CD4-positive, alpha-beta T cell treated with Interleukin-2 at 100 ng/mL for 4 hours (primary cell): Measurements from ENCODE around the gene HDAC8.
"Not testable (repeated sequence)": the region's sequence is repeated elsewhere in the genome, so short reads cannot be mapped to it uniquely, and the experiment has no call there.

ENCODE experiments used
- DNase-seq: peaks from one replicate; pipeline ENCODE4 v3.0.0-alpha.2; 2020; ENCODE audit warnings: low spot score

The HDAC8 gene

DNA sequence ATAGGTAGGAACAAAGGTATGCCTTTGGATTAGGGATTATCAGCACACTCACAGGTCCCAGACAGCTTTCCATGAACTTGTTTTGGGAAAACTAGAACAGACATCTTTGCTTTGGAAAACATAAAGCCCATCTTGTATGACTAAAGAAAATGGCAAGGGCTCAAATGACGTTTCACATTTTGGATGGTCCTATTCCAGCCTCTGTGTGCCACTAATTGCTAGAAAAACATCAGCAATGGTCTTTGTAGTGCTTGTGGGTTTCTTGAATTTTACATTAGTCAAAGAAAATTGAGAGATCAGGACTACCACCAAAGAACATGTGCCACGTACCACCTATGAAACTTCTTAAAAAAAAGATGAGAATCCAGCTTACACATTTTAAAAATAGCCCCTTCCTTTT is 111.4 kb downstream of the HDAC8 start:
- no peak for DNase-seq

DNA sequence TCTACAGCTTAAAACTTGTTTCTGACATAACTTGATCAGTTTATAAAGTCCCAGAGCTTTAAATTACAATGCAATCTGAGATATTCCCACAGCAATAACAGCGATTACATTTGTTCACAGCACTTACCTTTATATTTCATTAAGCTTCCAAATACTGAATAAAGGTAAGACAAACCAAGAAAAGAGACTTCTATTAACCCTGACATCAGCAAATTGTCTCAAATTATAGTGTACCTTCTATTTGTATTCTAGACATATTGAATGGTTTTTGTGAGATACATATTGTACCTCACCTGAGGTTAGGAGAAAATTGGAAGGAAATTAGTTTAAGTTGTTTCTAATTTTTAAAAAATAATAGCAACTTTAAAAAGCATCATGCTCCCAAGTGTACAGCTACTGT is 111.9 kb downstream of the HDAC8 start:
- DNase-seq, result no peak

- not testable (repeated sequence) for DNase-seq
Measured at GRCh38 chrX:72449034-72449433, 123.6 kb downstream of the HDAC8 start.

- DNase-seq, result not testable (repeated sequence)
Measured at GRCh38 chrX:72440764-72441163, 131.9 kb downstream of the HDAC8 start.

DNA sequence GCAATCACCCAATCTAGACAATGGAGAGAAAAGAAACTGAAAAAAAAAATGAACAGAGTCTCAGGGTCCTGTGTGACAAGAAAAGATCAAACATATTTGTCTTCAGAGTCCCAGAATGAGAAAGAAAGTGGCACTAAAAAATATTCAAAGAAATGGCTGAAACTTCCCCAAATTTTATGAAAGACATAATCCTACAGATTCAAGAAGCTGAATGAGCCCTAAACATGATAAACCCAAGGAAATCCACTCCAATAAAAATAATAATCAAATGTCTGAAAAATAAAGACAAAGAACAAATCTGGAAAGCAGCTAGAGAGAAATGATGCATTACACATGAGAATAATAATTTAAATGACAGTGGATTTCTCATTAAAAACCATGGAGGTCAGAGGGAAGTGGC is 136.6 kb downstream of the HDAC8 start:
- no peak for DNase-seq

DNA sequence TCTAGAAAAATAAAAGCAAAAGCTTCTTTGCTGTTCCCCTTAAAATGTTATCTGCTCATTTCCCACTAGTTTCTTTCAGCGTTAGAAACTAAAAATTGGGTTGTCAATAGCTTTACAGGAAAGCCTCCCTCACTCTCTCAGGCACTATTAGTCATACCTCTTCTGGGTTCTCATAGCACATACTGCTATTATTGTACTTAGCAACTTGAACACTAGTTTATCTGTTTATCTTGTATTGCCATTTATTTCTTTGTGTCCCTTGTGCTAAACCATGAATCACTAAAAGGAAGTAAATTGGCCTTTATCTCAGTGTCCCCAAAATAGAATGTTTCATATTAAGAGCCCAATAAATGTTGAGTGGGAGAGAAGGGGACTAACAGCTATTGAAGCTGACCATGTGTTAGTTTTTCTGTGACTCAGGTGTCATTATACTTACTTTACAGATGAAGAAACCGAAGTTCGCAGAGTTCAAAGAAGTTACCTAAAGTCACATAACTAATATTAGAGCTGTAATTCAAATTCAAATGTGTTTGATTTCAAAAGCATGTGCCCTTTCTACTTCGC is 142.2 kb downstream of the HDAC8 start:
- no peak for DNase-seq

DNA sequence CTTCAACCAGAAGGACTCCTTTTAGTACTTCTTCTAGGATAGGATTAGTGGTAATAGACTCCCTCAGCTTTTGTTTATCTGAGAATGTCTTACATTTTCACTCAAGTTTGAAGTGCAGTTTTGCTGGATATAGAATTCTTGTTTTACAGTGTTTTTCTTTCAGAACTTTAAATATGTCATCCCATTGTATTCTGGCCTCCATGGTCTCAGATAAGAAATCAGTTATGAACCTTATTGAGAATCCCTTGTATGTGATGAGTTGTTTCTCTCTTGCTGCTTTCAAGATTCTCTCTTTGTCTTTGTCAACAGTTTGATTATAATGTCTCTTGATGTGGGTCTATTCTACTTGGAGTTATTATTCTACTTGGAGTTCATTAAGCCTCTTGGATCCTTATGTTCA is 150.8 kb downstream of the HDAC8 start:
- DNase-seq, result no peak

GRCh38 chrX:72409993-72410392 is 162.7 kb downstream of the HDAC8 start:
- DNase-seq, result no peak

GRCh38 chrX:72408885-72409284 is 163.8 kb downstream of the HDAC8 start:
- no peak for DNase-seq

GRCh38 chrX:72405136-72405535 is 167.5 kb downstream of the HDAC8 start:
- DNase-seq, result not testable (repeated sequence)

DNA sequence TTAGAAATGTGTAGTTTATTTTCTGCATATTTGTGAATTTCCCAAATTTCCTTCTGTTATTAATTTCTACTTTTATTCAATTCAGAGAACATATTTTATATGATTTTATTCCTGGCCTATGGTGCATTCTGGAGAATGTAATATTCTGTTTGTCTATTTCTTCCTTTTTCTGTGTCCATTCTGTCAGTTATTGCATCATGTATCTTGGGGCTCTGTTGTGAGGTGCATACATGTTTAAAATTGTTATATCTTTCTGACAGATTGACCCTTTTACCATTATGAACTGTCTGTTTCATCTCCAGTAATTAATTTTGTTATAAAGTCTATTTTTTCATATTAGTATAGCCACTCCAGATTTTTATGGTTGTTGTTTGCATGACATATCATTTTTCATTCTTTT is 170.0 kb downstream of the HDAC8 start:
- DNase-seq, result no peak

- DNase-seq, result no peak
Measured at GRCh38 chrX:72399816-72400215, 172.8 kb downstream of the HDAC8 start.

GRCh38 chrX:72396117-72396516 is 176.5 kb downstream of the HDAC8 start:
- no peak for DNase-seq

DNA sequence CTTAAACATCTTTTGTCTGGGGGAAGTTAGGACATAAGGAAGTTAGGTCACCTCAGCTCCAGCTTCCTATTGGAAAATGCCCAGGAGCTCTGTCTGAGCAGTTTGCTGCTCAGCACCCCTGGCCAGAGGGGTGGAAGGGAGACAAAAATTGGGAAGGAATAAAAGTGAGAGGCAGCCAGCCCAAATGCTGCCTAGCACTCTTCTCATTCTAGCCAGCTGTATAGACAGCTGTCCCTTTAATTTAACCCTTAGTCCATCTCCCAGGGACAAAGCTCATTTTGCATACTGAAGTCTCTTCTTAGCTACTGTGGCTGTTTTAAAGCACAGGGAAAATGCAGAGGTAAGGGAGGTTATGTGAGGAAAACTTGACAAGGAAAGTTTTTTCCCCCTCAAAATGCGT is 177.4 kb downstream of the HDAC8 start:
- DNase-seq, result no peak

DNA sequence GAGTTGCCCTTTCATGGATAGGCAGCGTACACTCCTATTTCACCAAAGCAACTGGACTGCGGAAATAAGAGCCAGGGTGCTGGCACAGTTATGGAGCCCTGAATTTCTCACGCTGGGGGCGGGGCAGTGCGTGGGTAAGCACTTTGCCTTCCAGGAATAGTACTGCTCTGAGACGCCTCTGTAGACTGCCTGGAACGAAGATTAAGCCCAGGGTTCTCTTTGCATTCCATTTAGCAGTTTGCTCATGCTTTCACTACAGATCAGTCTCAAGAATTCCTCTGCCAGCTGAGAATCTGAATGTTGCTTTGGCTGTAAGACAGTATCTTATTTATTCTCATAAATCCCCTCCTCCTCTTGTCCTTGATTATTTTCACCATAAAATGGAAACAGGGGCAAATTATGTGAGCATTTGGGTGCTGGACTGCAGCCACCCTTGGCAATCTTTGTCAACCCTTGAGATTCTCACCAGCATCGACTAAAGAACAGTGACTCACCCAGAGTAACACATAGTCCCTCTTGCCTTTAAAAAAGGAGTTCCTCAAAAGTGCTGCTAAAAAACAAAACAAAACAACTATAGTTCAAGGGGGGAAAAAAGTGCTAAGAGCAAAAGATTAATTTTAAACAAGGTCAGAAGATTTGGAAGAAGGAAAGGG is 178.0 kb downstream of the HDAC8 start:
- DNase-seq, result no peak

- no peak for DNase-seq
Measured at GRCh38 chrX:72393836-72394517, 178.7 kb downstream of the HDAC8 start.

DNA sequence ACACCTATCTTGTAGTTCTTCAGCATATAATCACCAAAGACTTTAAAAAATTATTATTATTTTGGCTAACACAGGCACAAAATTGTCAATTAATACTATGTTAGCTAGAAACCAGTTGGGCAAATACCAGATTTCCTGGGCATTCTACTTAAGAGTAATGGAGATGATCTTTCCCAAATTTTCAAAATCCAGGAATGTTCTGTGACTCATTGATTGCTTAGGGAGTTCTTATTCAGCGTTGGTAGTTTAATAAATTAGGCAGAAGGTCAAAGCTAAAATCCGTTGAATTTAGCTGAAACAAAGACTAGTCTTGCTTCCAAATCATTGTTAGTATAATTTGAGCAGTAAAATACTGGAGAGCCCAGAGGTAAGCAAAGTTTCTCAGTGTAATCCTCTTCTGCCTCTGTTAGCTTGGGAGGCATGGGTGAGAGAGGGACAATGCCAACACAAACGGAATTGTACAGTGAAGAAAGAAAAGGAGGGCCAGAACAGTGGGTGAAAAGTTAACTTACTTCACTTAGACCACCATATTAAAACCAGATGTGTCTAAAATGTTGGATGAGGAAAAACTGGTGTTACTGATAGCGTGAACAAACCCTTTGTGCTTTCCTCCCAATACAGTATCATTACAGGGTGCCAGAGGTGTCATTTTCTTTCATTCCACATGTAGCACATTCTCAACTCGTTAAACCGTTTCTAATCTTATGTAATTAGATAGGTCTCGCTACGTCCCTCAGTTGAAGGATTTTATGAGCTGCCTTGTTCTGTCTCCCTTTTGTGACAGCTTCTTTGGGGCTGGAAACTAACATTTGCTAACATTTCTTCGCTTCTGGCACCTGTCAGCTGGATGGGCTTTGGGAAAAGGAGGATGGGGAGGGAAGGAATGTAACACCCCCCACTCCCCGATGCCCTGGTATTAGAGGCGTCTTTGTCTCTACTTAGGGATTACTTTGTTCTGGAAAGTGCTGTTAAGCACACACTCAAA is 179.5 kb downstream of the HDAC8 start:
- DNase-seq, result no peak

DNA sequence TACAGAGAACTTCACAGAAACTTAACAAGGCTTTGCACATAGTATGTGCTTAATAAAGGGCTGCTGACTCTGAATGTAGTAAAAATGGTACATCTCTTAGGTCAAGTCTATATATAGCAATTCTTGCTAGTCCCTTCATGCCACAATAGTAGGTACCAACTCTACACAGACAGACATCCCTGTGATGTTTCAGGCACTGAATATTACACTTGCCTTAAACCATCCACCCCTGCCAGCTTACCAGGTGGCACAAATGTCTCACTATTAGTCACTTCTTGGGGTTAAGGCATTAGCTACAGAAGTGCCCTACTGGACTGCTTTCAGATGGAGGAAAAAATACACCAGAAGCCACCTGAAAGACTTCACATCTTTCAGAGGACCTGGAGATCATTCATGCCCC is 180.6 kb downstream of the HDAC8 start:
- no peak for DNase-seq

DNA sequence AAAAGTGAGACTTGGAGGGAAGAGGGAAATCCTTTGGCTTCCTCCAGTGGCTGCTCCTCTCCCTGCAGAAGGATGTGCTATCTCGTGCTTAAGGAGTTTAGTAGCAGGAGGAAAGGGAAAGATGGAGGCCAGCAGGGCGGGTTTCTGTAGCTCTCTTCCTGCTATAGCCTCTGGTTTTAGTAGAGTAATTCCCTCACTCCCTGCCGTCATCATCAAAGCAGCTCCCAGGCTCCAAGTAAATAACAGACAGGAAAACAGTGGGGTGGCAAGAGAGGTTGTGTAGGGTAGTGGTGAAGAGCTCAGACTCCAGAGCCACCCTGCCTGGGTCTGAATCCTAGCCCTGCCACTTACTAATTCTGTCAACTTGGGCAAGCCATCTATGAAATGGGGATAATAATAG is 185.4 kb downstream of the HDAC8 start:
- no peak for DNase-seq

DNA sequence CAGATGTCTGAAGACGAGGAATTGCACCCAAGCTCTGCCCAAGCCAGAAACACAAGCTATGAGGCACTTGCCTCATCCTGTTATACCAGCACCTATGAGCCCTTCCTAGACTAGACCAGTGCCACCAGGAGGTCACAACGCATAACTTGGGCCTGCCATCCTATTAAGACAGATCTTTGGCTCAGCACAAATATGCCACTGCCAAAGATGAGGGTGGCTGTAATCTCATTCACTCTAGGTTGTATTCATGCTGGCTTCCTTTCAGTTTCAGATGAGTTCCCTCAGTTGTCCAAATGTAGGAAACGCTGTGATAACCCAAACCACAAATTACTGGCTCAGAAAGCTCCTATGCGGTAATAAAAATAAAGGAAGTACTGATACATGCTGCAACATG is 190.4 kb downstream of the HDAC8 start:
- DNase-seq, result no peak

- DNase-seq, result no peak
Measured at GRCh38 chrX:72381439-72382201, 191.0 kb downstream of the HDAC8 start.

- no peak for DNase-seq
Measured at GRCh38 chrX:72376124-72376523, 196.5 kb downstream of the HDAC8 start.
